NCI-H345 treated with DMSO at 0.1 percent for 48 hours (cell line): ENCODE results near the gene MAD1L1.
"Not testable (repeated sequence)": the region's sequence is repeated elsewhere in the genome, so short reads cannot be mapped to it uniquely, and the experiment has no call there.

ENCODE experiments used
- DNase-seq: peaks from one replicate; lab custom pipeline; 2025; ENCODE audit not compliant: unreplicated experiment; lab: John Stamatoyannopoulos, UW

Gene MAD1L1

GRCh38 chr7:2180081-2180480, 52.7 kb downstream of the MAD1L1 start:
- no peak for DNase-seq

GRCh38 chr7:2175514-2175913, 57.2 kb downstream of the MAD1L1 start:
- DNase-seq: no peak

- no peak for DNase-seq
Measured at GRCh38 chr7:2175091-2175490, 57.7 kb downstream of the MAD1L1 start.

- DNase-seq: peak; percentile 81
Measured at GRCh38 chr7:2173189-2173827, 59.4 kb downstream of the MAD1L1 start.

GRCh38 chr7:2172311-2173188, 60.2 kb downstream of the MAD1L1 start:
- DNase-seq: peak; percentile 90

- no peak for DNase-seq
Measured at GRCh38 chr7:2171855-2172254, 60.9 kb downstream of the MAD1L1 start.

- DNase-seq: no peak
Measured at GRCh38 chr7:2170576-2171521, 61.9 kb downstream of the MAD1L1 start.

GRCh38 chr7:2169923-2170575, 62.7 kb downstream of the MAD1L1 start:
- DNase-seq: no peak

- DNase-seq: no peak
Measured at GRCh38 chr7:2168615-2169311, 64.0 kb downstream of the MAD1L1 start.

- DNase-seq: no peak
Measured at GRCh38 chr7:2166625-2167280, 66.0 kb downstream of the MAD1L1 start.

- no peak for DNase-seq
Measured at GRCh38 chr7:2165610-2166594, 66.8 kb downstream of the MAD1L1 start.

- DNase-seq: no peak
Measured at GRCh38 chr7:2165239-2165609, 67.5 kb downstream of the MAD1L1 start.

- no peak for DNase-seq
Measured at GRCh38 chr7:2164646-2165045, 68.1 kb downstream of the MAD1L1 start.

- DNase-seq: no peak
Measured at GRCh38 chr7:2163600-2164555, 68.9 kb downstream of the MAD1L1 start.

GRCh38 chr7:2162959-2163358, 69.8 kb downstream of the MAD1L1 start:
- DNase-seq: peak; percentile 6

GRCh38 chr7:2162004-2162902, 70.5 kb downstream of the MAD1L1 start:
- DNase-seq: not testable (repeated sequence)

- no peak for DNase-seq
Measured at GRCh38 chr7:2159176-2159520, 73.6 kb downstream of the MAD1L1 start.
